ENCODE results near the gene CLRN2. TPM values are rescaled to one million over a fixed set of nuclear protein-coding genes. Genes with fewer than 3 reads are reported as not detected.

CLRN2 gene
- total RNA-seq, 4 donors from 2014 or later: not detected

- no peak for ATAC-seq
- Histone ChIP-seq H3K27me3 (peaks cover 28% of the 10 kb centered on the region), H3K9me3 (no peaks in the 10 kb centered on the region), H3K27ac (no peak overlapping the region), H3K4me3 (no peak overlapping the region), H3K36me3 (no peaks in the 10 kb centered on the region), H3K4me1 (no peaks in the 10 kb centered on the region)
- no peak for TF ChIP-seq EP300 (IDR thresholded peaks at IDR 0.05)
- TF ChIP-seq CTCF (IDR thresholded peaks at IDR 0.05): no peak
- no peak for TF ChIP-seq POLR2AphosphoS5 (IDR thresholded peaks at IDR 0.05)
- TF ChIP-seq POLR2A (IDR thresholded peaks at IDR 0.05): no peak
Measured at GRCh38 chr4:17556498-17556897, 41.5 kb downstream of the CLRN2 start.

GRCh38 chr4:17557880-17558279, 42.9 kb downstream of the CLRN2 start:
- no peak overlapping the region for H3K27ac ChIP-seq
- no peak for ATAC-seq
- TF ChIP-seq CTCF (IDR thresholded peaks at IDR 0.05): no peak
- TF ChIP-seq POLR2A (IDR thresholded peaks at IDR 0.05): no peak
- no peak for TF ChIP-seq POLR2AphosphoS5 (IDR thresholded peaks at IDR 0.05)
- no peak for TF ChIP-seq EP300 (IDR thresholded peaks at IDR 0.05)
- H3K36me3 ChIP-seq: no peaks in the 10 kb centered on the region
- H3K27me3 ChIP-seq: peaks cover 23% of the 10 kb centered on the region
- 42 to 74% methylated on average over 5 of the region's 5 CpGs for WGBS, 2 donors (ENCODE audit: low coverage in 1 of 2)
- H3K4me1 ChIP-seq: no peaks in the 10 kb centered on the region
- no peak overlapping the region for H3K4me3 ChIP-seq
- H3K9me3 ChIP-seq: no peaks in the 10 kb centered on the region

- ATAC-seq: no peak
- WGBS, 2 donors (ENCODE audit: low coverage in 1 of 2): 79 to 83% methylated on average over 2 to 3 of the region's 4 CpGs
- TF ChIP-seq CTCF (IDR thresholded peaks at IDR 0.05) (no peak), POLR2A (IDR thresholded peaks at IDR 0.05) (no peak), POLR2AphosphoS5 (IDR thresholded peaks at IDR 0.05) (no peak), EP300 (IDR thresholded peaks at IDR 0.05) (no peak)
- no peaks in the 10 kb centered on the region for H3K9me3 ChIP-seq
- no peaks in the 10 kb centered on the region for H3K4me1 ChIP-seq
- H3K27me3 ChIP-seq: peaks cover 15% of the 10 kb centered on the region
- H3K27ac ChIP-seq: no peak overlapping the region
- H3K36me3 ChIP-seq: no peaks in the 10 kb centered on the region
- no peak overlapping the region for H3K4me3 ChIP-seq
Measured at GRCh38 chr4:17558941-17559708, 44.2 kb downstream of the CLRN2 start.

GRCh38 chr4:17559709-17560048, 44.7 kb downstream of the CLRN2 start:
- H3K27me3 ChIP-seq: peaks cover 10% of the 10 kb centered on the region
- H3K36me3 ChIP-seq: no peaks in the 10 kb centered on the region
- ATAC-seq: no peak
- TF ChIP-seq EP300 (IDR thresholded peaks at IDR 0.05) (no peak), POLR2AphosphoS5 (IDR thresholded peaks at IDR 0.05) (no peak), POLR2A (IDR thresholded peaks at IDR 0.05) (no peak), CTCF (IDR thresholded peaks at IDR 0.05) (no peak)
- 100% methylated on average over 1 to 2 of the region's 3 CpGs for WGBS, 2 donors (ENCODE audit: low coverage in 1 of 2)
- H3K27ac ChIP-seq: no peak overlapping the region
- no peaks in the 10 kb centered on the region for H3K4me1 ChIP-seq
- no peaks in the 10 kb centered on the region for H3K9me3 ChIP-seq
- H3K4me3 ChIP-seq: no peak overlapping the region

- Histone ChIP-seq H3K4me1 (no peaks in the 10 kb centered on the region), H3K27ac (no peak overlapping the region), H3K9me3 (no peaks in the 10 kb centered on the region), H3K4me3 (no peak overlapping the region), H3K27me3 (peaks cover 5% of the 10 kb centered on the region), H3K36me3 (no peaks in the 10 kb centered on the region)
- no CpG with 5 or more reads among the region's 6 CpGs for WGBS, 2 donors (ENCODE audit: low coverage in 1 of 2)
- no peak for ATAC-seq
- no peak for TF ChIP-seq CTCF (IDR thresholded peaks at IDR 0.05)
- TF ChIP-seq EP300 (IDR thresholded peaks at IDR 0.05): no peak
- no peak for TF ChIP-seq POLR2AphosphoS5 (IDR thresholded peaks at IDR 0.05)
- TF ChIP-seq POLR2A (IDR thresholded peaks at IDR 0.05): no peak
Measured at GRCh38 chr4:17560065-17560673, 45.2 kb downstream of the CLRN2 start.
